ENCODE results near the gene NCKAP1.

DNA sequence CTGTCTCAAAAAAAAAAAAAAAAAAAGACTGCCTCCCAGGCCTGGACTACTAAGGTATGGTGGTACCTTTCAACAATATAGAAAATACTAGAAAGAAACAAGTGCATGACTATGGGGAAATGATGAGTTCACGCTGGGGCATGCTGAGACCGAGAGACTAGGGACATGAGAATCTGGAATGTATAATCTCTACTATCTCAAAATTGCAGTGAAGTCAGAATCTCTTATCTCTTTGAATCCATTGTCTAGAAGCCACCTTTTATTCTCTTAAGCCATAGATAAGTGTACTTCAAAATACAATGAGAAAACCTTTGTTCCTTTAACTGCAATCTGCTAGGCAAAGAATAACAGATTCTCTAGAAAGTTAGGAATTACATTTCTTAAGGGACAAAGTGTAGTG, 177.4 kb downstream of the NCKAP1 start:
- TF ChIP-seq, protein P1, sequence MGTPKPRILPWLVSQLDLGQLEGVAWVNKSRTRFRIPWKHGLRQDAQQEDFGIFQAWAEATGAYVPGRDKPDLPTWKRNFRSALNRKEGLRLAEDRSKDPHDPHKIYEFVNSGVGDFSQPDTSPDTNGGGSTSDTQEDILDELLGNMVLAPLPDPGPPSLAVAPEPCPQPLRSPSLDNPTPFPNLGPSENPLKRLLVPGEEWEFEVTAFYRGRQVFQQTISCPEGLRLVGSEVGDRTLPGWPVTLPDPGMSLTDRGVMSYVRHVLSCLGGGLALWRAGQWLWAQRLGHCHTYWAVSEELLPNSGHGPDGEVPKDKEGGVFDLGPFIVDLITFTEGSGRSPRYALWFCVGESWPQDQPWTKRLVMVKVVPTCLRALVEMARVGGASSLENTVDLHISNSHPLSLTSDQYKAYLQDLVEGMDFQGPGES (IDR thresholded peaks at IDR 0.05; ENCODE audit: low read depth, low read length) = no peak
- TF ChIP-seq, protein P2, sequence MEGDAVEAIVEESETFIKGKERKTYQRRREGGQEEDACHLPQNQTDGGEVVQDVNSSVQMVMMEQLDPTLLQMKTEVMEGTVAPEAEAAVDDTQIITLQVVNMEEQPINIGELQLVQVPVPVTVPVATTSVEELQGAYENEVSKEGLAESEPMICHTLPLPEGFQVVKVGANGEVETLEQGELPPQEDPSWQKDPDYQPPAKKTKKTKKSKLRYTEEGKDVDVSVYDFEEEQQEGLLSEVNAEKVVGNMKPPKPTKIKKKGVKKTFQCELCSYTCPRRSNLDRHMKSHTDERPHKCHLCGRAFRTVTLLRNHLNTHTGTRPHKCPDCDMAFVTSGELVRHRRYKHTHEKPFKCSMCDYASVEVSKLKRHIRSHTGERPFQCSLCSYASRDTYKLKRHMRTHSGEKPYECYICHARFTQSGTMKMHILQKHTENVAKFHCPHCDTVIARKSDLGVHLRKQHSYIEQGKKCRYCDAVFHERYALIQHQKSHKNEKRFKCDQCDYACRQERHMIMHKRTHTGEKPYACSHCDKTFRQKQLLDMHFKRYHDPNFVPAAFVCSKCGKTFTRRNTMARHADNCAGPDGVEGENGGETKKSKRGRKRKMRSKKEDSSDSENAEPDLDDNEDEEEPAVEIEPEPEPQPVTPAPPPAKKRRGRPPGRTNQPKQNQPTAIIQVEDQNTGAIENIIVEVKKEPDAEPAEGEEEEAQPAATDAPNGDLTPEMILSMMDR (IDR thresholded peaks at IDR 0.05) = no peak
- no peak for TF ChIP-seq YY1 (IDR thresholded peaks at IDR 0.05; ENCODE audit: low read depth)
- TF ChIP-seq CHD2 (IDR thresholded peaks at IDR 0.05; ENCODE audit: low read length, partially characterized antibody) = no peak
- TF ChIP-seq, protein P3, sequence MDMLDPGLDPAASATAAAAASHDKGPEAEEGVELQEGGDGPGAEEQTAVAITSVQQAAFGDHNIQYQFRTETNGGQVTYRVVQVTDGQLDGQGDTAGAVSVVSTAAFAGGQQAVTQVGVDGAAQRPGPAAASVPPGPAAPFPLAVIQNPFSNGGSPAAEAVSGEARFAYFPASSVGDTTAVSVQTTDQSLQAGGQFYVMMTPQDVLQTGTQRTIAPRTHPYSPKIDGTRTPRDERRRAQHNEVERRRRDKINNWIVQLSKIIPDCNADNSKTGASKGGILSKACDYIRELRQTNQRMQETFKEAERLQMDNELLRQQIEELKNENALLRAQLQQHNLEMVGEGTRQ (IDR thresholded peaks at IDR 0.05; ENCODE audit: borderline replicate concordance, low read depth, low read length) = no peak
- no peak for TF ChIP-seq POLR2AphosphoS5 (IDR thresholded peaks at IDR 0.05; ENCODE audit: low read depth, low read length)
- TF ChIP-seq EZH2phosphoT487 (IDR thresholded peaks at IDR 0.05; ENCODE audit: borderline replicate concordance, low read depth) = no peak

All from SK-N-SH (cell line).